ENCODE data around the gene WAPL. TPM values are rescaled to one million over a fixed set of nuclear protein-coding genes. Genes with fewer than 3 reads are reported as not detected.
"Not testable (repeated sequence)": the region's sequence is repeated elsewhere in the genome, so short reads cannot be mapped to it uniquely, and the experiment has no call there.

Gene WAPL, protein sequence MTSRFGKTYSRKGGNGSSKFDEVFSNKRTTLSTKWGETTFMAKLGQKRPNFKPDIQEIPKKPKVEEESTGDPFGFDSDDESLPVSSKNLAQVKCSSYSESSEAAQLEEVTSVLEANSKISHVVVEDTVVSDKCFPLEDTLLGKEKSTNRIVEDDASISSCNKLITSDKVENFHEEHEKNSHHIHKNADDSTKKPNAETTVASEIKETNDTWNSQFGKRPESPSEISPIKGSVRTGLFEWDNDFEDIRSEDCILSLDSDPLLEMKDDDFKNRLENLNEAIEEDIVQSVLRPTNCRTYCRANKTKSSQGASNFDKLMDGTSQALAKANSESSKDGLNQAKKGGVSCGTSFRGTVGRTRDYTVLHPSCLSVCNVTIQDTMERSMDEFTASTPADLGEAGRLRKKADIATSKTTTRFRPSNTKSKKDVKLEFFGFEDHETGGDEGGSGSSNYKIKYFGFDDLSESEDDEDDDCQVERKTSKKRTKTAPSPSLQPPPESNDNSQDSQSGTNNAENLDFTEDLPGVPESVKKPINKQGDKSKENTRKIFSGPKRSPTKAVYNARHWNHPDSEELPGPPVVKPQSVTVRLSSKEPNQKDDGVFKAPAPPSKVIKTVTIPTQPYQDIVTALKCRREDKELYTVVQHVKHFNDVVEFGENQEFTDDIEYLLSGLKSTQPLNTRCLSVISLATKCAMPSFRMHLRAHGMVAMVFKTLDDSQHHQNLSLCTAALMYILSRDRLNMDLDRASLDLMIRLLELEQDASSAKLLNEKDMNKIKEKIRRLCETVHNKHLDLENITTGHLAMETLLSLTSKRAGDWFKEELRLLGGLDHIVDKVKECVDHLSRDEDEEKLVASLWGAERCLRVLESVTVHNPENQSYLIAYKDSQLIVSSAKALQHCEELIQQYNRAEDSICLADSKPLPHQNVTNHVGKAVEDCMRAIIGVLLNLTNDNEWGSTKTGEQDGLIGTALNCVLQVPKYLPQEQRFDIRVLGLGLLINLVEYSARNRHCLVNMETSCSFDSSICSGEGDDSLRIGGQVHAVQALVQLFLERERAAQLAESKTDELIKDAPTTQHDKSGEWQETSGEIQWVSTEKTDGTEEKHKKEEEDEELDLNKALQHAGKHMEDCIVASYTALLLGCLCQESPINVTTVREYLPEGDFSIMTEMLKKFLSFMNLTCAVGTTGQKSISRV (N-terminal part only)
- total RNA-seq (10 to 100 TPM; 42.9 to 43.0 TPM), total RNA-seq (180 to 265 reads per million in 2 donors)

DNA sequence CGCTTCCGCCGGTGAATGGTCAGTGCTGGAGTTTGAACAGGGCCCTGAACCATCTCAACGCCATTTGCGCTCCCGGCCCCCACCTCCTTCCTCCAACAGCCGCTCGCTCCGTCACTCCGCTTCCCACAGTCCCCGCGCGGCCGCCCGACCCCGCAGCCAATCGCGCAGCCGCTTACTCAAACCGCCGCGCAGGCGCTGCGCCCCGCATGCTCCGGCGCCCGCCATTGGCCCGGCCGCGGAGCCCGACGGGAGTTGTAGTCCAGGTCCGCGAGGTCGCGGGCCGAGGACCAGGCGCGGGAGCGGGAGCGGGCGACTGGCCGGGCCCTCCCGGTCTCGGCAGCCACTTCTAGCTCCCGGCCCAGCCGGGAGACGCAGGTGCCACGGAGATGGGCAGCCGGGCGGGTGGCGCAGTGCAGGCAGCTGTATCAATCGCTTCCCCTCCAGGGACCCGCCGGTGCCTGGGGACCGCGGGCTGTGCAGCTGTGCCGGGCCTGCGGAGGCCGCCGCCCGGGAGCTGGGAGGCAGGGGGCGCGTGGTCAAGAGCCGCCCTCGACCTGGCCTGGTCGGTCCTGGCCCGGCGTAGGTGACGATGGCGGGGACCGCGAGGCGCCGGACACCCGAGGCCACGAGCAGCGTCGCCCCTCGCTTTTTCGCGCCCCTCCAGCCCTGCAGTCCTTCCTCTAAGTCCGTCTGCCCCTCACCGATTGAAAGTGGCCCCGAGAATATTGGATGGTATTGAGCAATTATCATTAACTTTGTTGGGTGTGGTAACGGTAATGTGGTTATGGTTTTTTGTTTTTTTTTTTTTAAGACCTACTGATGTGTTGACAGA is at the start of gene WAPL:
TSS of gene WAPL (minus strand) at position 115 of the 832 bp plus-strand sequence. CDS start 3,723 bp downstream, outside the sequence.
- Mint-ChIP-seq H3K27ac (peak within 1 kb of the TSS; percentile 90), H3K4me1 (peaks cover 42% of the 10 kb centered on the region), H3K27me3 (no peaks in the 10 kb centered on the region), H3K36me3 (ENCODE audit: low read depth) (peaks cover 2% of the 10 kb centered on the region), H3K4me3 (peak within 1 kb of the TSS; percentile 96)
- ATAC-seq (peak; percentile 96), DNase-seq (peak; percentile 92 to 96 (median 94))
- no peaks in the 10 kb centered on the region for H3K9me3 ChIP-seq (ENCODE audit: control insufficient read depth, low read length, poor library complexity, severe bottlenecking)

DNA sequence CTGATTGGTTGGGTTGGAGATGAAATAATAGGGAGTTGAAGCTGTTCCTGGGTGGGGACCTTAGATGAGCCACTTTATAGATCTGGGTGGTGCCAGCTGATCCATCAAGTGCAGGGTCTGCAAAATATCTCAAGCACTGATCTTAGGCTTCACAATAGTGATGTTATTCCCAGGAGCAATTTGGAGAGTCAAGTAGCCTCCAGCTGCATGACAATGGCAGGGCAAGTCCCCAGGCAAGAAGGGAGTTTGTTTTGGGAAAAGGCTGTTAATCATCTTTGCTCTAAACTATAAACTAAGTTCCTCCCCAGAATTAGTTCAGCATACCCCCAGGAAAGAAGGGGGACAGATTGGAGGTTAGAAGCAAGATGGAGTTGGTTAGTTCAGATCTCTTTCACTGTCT is 47.7 kb upstream of the WAPL start:
- Mint-ChIP-seq H3K36me3 (ENCODE audit: low read depth) (peaks cover 2% of the 10 kb centered on the region), H3K4me1 (peaks cover 2% of the 10 kb centered on the region), H3K4me3 (no peak overlapping the region), H3K27me3 (peaks cover 12% of the 10 kb centered on the region), H3K27ac (no peak overlapping the region)
- no peak for ATAC-seq
- H3K9me3 ChIP-seq (ENCODE audit: control insufficient read depth, low read length, poor library complexity, severe bottlenecking): no peaks in the 10 kb centered on the region
- DNase-seq: no peak

DNA sequence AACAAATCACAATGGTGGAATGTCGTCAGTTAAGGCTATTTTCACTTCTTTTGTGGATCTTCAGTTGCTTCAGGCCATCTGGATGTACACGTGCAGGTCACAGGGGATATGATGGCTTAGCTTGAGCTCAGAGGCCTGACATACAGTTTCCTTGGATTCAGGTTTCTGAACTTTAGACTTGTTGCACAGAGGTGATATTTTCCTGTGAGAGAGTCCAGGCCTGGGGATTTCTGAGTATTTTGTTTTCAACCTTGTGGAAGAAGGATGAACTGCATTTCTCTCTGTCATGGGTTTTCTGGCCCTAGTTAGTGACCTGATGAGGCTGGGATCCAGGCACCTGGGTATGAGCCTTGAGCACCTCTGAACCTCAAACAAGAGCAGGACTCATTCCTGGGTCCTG is 44.9 kb upstream of the WAPL start:
- Mint-ChIP-seq H3K27ac (peak overlapping the region; percentile 27), H3K27me3 (peaks cover 12% of the 10 kb centered on the region)
- H3K36me3 Mint-ChIP-seq (ENCODE audit: low read depth); H3K4me1 Mint-ChIP-seq; H3K4me3 Mint-ChIP-seq; ATAC-seq; H3K9me3 ChIP-seq (ENCODE audit: control insufficient read depth, low read length, poor library complexity, severe bottlenecking); DNase-seq: not testable (repeated sequence)

- H3K27me3 Mint-ChIP-seq: peaks cover 12% of the 10 kb centered on the region
- H3K9me3 ChIP-seq (ENCODE audit: control insufficient read depth, low read length, poor library complexity, severe bottlenecking); H3K4me3 Mint-ChIP-seq; H3K4me1 Mint-ChIP-seq; H3K36me3 Mint-ChIP-seq (ENCODE audit: low read depth); H3K27ac Mint-ChIP-seq; ATAC-seq; DNase-seq: not testable (repeated sequence)
These were observed 41.7 kb upstream of the WAPL start for GRCh38 chr10:86563338-86563737.

- not testable (repeated sequence) for H3K4me1 Mint-ChIP-seq; DNase-seq; H3K27me3 Mint-ChIP-seq; H3K36me3 Mint-ChIP-seq (ENCODE audit: low read depth); H3K4me3 Mint-ChIP-seq; H3K9me3 ChIP-seq (ENCODE audit: control insufficient read depth, low read length, poor library complexity, severe bottlenecking); ATAC-seq; H3K27ac Mint-ChIP-seq
These were observed 37.1 kb upstream of the WAPL start for GRCh38 chr10:86558695-86559094.

GRCh38 chr10:86556933-86557649 is 35.5 kb upstream of the WAPL start:
- ATAC-seq (no peak), DNase-seq (no peak)
- Mint-ChIP-seq H3K27ac (no peak overlapping the region), H3K4me1 (no peaks in the 10 kb centered on the region), H3K27me3 (peaks cover 8% of the 10 kb centered on the region), H3K36me3 (ENCODE audit: low read depth) (no peaks in the 10 kb centered on the region), H3K4me3 (no peak overlapping the region)
- no peaks in the 10 kb centered on the region for H3K9me3 ChIP-seq (ENCODE audit: control insufficient read depth, low read length, poor library complexity, severe bottlenecking)

DNA sequence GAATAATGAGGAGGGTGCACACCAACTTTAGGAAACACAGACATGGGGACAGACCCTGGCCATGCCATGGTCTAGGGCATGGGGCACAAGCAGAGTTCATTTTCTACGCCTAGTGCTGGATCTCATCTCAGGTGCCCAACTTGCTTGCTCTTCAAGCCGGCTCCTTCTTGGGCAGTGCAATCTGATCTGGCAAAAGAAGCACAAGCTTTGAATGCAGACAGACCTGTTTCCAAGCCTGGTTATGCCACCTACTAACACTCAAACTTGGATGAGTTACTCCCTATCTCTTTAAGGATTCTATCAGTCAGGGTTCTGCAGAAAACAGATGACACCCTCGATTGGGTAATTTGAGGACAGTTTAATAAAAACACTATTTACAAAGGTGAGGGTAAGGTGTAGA is 34.9 kb upstream of the WAPL start:
- Mint-ChIP-seq H3K4me3 (no peak overlapping the region), H3K36me3 (ENCODE audit: low read depth) (no peaks in the 10 kb centered on the region), H3K27ac (no peak overlapping the region), H3K27me3 (peaks cover 8% of the 10 kb centered on the region), H3K4me1 (no peaks in the 10 kb centered on the region)
- DNase-seq (no peak), ATAC-seq (no peak)
- H3K9me3 ChIP-seq (ENCODE audit: control insufficient read depth, low read length, poor library complexity, severe bottlenecking): no peaks in the 10 kb centered on the region

GRCh38 chr10:86553639-86554038 is 32.0 kb upstream of the WAPL start:
- Mint-ChIP-seq H3K27me3 (peaks cover 8% of the 10 kb centered on the region), H3K36me3 (ENCODE audit: low read depth) (no peaks in the 10 kb centered on the region), H3K27ac (no peak overlapping the region), H3K4me1 (no peaks in the 10 kb centered on the region), H3K4me3 (no peak overlapping the region)
- ATAC-seq (no peak), DNase-seq (no peak)
- no peaks in the 10 kb centered on the region for H3K9me3 ChIP-seq (ENCODE audit: control insufficient read depth, low read length, poor library complexity, severe bottlenecking)

GRCh38 chr10:86553213-86553612 is 31.6 kb upstream of the WAPL start:
- DNase-seq (no peak), ATAC-seq (no peak)
- peaks cover 8% of the 10 kb centered on the region for H3K27me3 Mint-ChIP-seq
- H3K36me3 Mint-ChIP-seq (ENCODE audit: low read depth): no peaks in the 10 kb centered on the region
- H3K9me3 ChIP-seq (ENCODE audit: control insufficient read depth, low read length, poor library complexity, severe bottlenecking): no peaks in the 10 kb centered on the region
- no peak overlapping the region for H3K4me3 Mint-ChIP-seq
- no peaks in the 10 kb centered on the region for H3K4me1 Mint-ChIP-seq
- H3K27ac Mint-ChIP-seq: no peak overlapping the region

DNA sequence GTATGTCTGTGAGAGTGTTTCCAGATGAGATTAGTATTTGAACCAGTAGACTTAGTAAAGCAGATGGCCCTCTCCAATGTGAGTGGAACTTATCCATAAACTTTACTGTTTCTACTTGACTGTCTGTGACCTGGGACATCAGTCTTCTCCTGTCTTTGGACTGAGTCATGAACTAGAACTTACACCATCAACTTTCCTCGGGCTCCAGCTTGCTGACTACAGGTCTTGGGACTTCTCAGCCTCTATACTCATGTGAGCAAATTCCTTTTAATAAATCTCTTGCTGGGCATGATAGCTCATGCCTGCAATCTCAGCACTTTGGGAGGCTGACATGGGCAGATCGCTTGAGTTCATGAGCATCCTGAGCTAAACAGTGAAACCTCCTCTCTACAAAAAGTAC is 25.7 kb upstream of the WAPL start:
- no peak for ATAC-seq
- no peak overlapping the region for H3K4me3 Mint-ChIP-seq
- H3K27me3 Mint-ChIP-seq: no peaks in the 10 kb centered on the region
- H3K27ac Mint-ChIP-seq: peak overlapping the region; percentile 4
- no peaks in the 10 kb centered on the region for H3K9me3 ChIP-seq (ENCODE audit: control insufficient read depth, low read length, poor library complexity, severe bottlenecking)
- no peaks in the 10 kb centered on the region for H3K4me1 Mint-ChIP-seq
- no peak for DNase-seq
- no peaks in the 10 kb centered on the region for H3K36me3 Mint-ChIP-seq (ENCODE audit: low read depth)

DNA sequence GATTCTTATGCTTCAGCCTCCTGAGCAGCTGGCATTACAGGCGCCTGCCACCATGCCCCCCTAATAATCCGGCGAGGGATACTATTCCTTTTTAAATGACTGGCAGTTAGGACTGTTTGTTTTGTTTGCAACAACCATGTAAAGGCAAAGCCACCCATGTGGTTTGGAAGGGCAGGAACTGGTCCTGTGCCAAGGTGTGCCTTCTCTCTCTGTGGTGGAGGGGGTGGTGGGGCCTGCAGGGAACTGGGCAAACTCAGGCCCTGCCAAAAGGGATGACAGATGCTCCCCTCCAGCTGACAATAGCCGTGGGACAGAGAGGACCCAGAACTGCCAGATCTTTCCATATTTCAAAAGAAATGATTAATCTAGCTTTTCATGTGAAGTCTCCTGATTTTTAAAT is 23.5 kb upstream of the WAPL start:
- H3K4me3 Mint-ChIP-seq: no peak overlapping the region
- H3K36me3 Mint-ChIP-seq (ENCODE audit: low read depth): no peaks in the 10 kb centered on the region
- no peak overlapping the region for H3K27ac Mint-ChIP-seq
- H3K9me3 ChIP-seq (ENCODE audit: control insufficient read depth, low read length, poor library complexity, severe bottlenecking): no peaks in the 10 kb centered on the region
- no peak for ATAC-seq
- H3K4me1 Mint-ChIP-seq: no peaks in the 10 kb centered on the region
- H3K27me3 Mint-ChIP-seq: no peaks in the 10 kb centered on the region
- no peak for DNase-seq

DNA sequence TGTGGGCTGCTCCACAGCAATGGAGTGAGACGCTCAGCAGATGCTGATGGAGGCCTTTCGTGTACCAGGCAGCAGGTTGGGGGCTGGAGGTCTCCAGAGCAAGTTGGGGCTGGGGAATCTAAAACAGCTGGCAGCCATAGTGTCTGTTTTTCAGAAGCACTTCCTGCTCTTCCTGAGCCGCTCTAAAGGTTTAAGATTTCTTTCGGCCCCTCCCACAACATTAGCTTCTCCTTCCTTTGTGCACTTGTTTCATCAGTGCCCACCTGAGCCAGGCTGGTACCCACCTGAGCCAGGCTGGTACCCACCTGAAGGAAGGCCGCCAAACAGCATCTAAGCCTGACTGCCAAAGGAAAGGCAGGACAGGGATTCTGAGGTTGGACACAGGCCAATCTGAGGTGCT is 18.4 kb upstream of the WAPL start:
- H3K36me3 Mint-ChIP-seq (ENCODE audit: low read depth): no peaks in the 10 kb centered on the region
- H3K4me3 Mint-ChIP-seq: no peak overlapping the region
- H3K4me1 Mint-ChIP-seq: peaks cover 9% of the 10 kb centered on the region
- H3K27me3 Mint-ChIP-seq: no peaks in the 10 kb centered on the region
- H3K27ac Mint-ChIP-seq: peak overlapping the region; percentile 41
- ATAC-seq (no peak), DNase-seq (no peak)
- no peaks in the 10 kb centered on the region for H3K9me3 ChIP-seq (ENCODE audit: control insufficient read depth, low read length, poor library complexity, severe bottlenecking)

Measured in T-helper 17 cell (primary cell).